Tibial nerve (tissue), 4 donors: ENCODE measurements around the gene CHRNG. TPM values are rescaled to one million over a fixed set of nuclear protein-coding genes. Genes with fewer than 3 reads are reported as not detected.

ENCODE experiments used
- DNase-seq, 2 donors: peaks; one replicate each; pipeline ENCODE4 v3.0.0-alpha.2; 2019; ENCODE audit warnings: low spot score in 2 of 2
- H3K27ac ChIP-seq, 4 donors: fragments of 200-600 bp; sonication (generic) in 3 of 4; one replicate each; pipeline ENCODE4 v1.5.1; 2017 to 2019; ENCODE audit warnings: mild to moderate bottlenecking in 1 of 4
- H3K27me3 ChIP-seq, 2 donors: fragments of 200-600 bp; sonication (generic) in 1 of 2; one replicate each; pipeline versions ENCODE4 v1.5.1 to v1.6.0; 2017 to 2019
- H3K36me3 ChIP-seq, 3 donors: fragments of 200-600 bp; sonication (generic); one replicate each; pipeline ENCODE4 v1.5.1; 2018 to 2019
- H3K4me1 ChIP-seq, 4 donors: fragments of 200-600 bp; sonication (generic) in 3 of 4; one replicate each; pipeline ENCODE4 v1.5.1; 2017 to 2019
- H3K4me3 ChIP-seq, 4 donors: fragments of 200-600 bp; sonication (generic) in 3 of 4; one replicate each; pipeline ENCODE4 v1.5.1; 2017 to 2019; ENCODE audit warnings: mild to moderate bottlenecking in 1 of 4, moderate library complexity in 1 of 4
- H3K9me3 ChIP-seq, 4 donors: fragments of 200-600 bp; sonication (generic) in 3 of 4; one replicate each; pipeline ENCODE4 v1.5.1; 2017 to 2019
- CTCF ChIP-seq, 5 experiments: fragments of 200-600 bp in 3 of 5; fragments of 450-650 bp in 2 of 5; sonication (generic) in 3 of 5; IDR thresholded peaks; one replicate each; pipeline ENCODE4 v1.5.1; 2016 to 2019; ENCODE audit warnings: antibody characterized with exemption in 5 of 5, mild to moderate bottlenecking in 3 of 5, moderate library complexity in 2 of 5
- EP300 ChIP-seq, 2 donors: sonication (generic); formaldehyde crosslinking; IDR thresholded peaks; one replicate each; pipeline ENCODE4 v1.6.1; 2017; ENCODE audit warnings: antibody characterized with exemption in 2 of 2, mild to moderate bottlenecking in 1 of 2
- POLR2A ChIP-seq, 2 donors: fragments of 450-650 bp; IDR thresholded peaks; one replicate each; pipeline ENCODE4 v1.6.1; 2017; ENCODE audit warnings: antibody characterized with exemption in 2 of 2, mild to moderate bottlenecking in 2 of 2, moderate library complexity in 2 of 2
- WGBS, 2 donors: methylation state at CpG; one replicate each; pipeline ENCODE4 v1.1.5; 2018; 5-methylcytosine and 5-hydroxymethylcytosine counted together
- total RNA-seq, 4 donors: library from RNA; depleted of rRNA; stranded (reverse); fragments of >200 nt; gene quantifications; one replicate each; pipeline ENCODE4 v1.1.0, GENCODE V29; 2016

CHRNG gene
- total RNA-seq, 4 donors from 2014 or later: not detected

- TF ChIP-seq POLR2A (IDR thresholded peaks at IDR 0.05): no peak
- no peak for TF ChIP-seq CTCF (IDR thresholded peaks at IDR 0.05)
- no peak for TF ChIP-seq EP300 (IDR thresholded peaks at IDR 0.05)
- H3K36me3 ChIP-seq: peaks cover 0 to 29% (median 0%) of the 10 kb centered on the region in 3 donors
- no peak overlapping the region for H3K4me3 ChIP-seq
- peaks cover 0 to 15% (median 0%) of the 10 kb centered on the region in 4 donors for H3K9me3 ChIP-seq
- no peaks in the 10 kb centered on the region for H3K27me3 ChIP-seq
- H3K4me1 ChIP-seq: peaks cover 0 to 6% (median 0%) of the 10 kb centered on the region in 4 donors
- 77 to 79% methylated on average over 7 of the region's 7 CpGs for WGBS, 2 donors
- no peak for DNase-seq
- no peak overlapping the region for H3K27ac ChIP-seq
Measured at GRCh38 chr2:232587512-232587911, 48.0 kb downstream of the CHRNG start.

GRCh38 chr2:232588031-232588430 is 48.5 kb downstream of the CHRNG start:
- Histone ChIP-seq H3K36me3 (peaks cover 0 to 24% (median 0%) of the 10 kb centered on the region in 3 donors), H3K9me3 (peaks cover 0 to 15% (median 0%) of the 10 kb centered on the region in 4 donors), H3K4me1 (peaks cover 0 to 6% (median 0%) of the 10 kb centered on the region in 4 donors), H3K27ac (no peak overlapping the region), H3K27me3 (no peaks in the 10 kb centered on the region), H3K4me3 (no peak overlapping the region)
- DNase-seq: no peak
- TF ChIP-seq POLR2A (IDR thresholded peaks at IDR 0.05) (no peak), EP300 (IDR thresholded peaks at IDR 0.05) (no peak), CTCF (IDR thresholded peaks at IDR 0.05) (no peak)
- WGBS, 2 donors: 84 to 96% methylated on average over 8 of the region's 8 CpGs

GRCh38 chr2:232588680-232589585 is 49.4 kb downstream of the CHRNG start:
- Histone ChIP-seq H3K4me1 (peaks cover 0 to 6% (median 0%) of the 10 kb centered on the region in 4 donors), H3K4me3 (no peak overlapping the region), H3K9me3 (peaks cover 0 to 10% (median 0%) of the 10 kb centered on the region in 4 donors), H3K27ac (no peak overlapping the region), H3K36me3 (peaks cover 0 to 15% (median 0%) of the 10 kb centered on the region in 3 donors), H3K27me3 (no peaks in the 10 kb centered on the region)
- no peak for DNase-seq
- 80 to 83% methylated on average over 18 of the region's 18 CpGs for WGBS, 2 donors
- TF ChIP-seq CTCF (IDR thresholded peaks at IDR 0.05): no peak
- no peak for TF ChIP-seq EP300 (IDR thresholded peaks at IDR 0.05)
- TF ChIP-seq POLR2A (IDR thresholded peaks at IDR 0.05): no peak

- Histone ChIP-seq H3K36me3 (no peaks in the 10 kb centered on the region), H3K27ac (no peak overlapping the region), H3K9me3 (no peaks in the 10 kb centered on the region), H3K4me3 (no peak overlapping the region), H3K27me3 (no peaks in the 10 kb centered on the region), H3K4me1 (peaks cover 0 to 6% (median 0%) of the 10 kb centered on the region in 4 donors)
- DNase-seq: no peak
- WGBS, 2 donors: 90 to 93% methylated on average over 3 of the region's 3 CpGs
- TF ChIP-seq POLR2A (IDR thresholded peaks at IDR 0.05) (no peak), EP300 (IDR thresholded peaks at IDR 0.05) (no peak), CTCF (IDR thresholded peaks at IDR 0.05) (no peak)
Measured at GRCh38 chr2:232592772-232593395, 53.4 kb downstream of the CHRNG start.

- Histone ChIP-seq H3K4me3 (no peak overlapping the region), H3K9me3 (no peaks in the 10 kb centered on the region), H3K27me3 (no peaks in the 10 kb centered on the region), H3K36me3 (no peaks in the 10 kb centered on the region), H3K27ac (no peak overlapping the region), H3K4me1 (peaks cover 0 to 5% (median 0%) of the 10 kb centered on the region in 4 donors)
- WGBS, 2 donors: 75 to 83% methylated on average over 7 of the region's 7 CpGs
- DNase-seq: no peak
- TF ChIP-seq CTCF (IDR thresholded peaks at IDR 0.05) (no peak), EP300 (IDR thresholded peaks at IDR 0.05) (no peak), POLR2A (IDR thresholded peaks at IDR 0.05) (no peak)
Measured at GRCh38 chr2:232593982-232594381, 54.5 kb downstream of the CHRNG start.
